GM19452 (cell line): Measurements from ENCODE around the gene RPS6KA3.
"Not testable (repeated sequence)": the region's sequence is repeated elsewhere in the genome, so short reads cannot be mapped to it uniquely, and the experiment has no call there.

Experiments
- ATAC-seq: cut with Tn5 transposase; IDR thresholded peaks from one replicate; pipeline ENCODE4 v1.9.1; 2021; ENCODE audit not compliant: unreplicated experiment

The RPS6KA3 gene

DNA sequence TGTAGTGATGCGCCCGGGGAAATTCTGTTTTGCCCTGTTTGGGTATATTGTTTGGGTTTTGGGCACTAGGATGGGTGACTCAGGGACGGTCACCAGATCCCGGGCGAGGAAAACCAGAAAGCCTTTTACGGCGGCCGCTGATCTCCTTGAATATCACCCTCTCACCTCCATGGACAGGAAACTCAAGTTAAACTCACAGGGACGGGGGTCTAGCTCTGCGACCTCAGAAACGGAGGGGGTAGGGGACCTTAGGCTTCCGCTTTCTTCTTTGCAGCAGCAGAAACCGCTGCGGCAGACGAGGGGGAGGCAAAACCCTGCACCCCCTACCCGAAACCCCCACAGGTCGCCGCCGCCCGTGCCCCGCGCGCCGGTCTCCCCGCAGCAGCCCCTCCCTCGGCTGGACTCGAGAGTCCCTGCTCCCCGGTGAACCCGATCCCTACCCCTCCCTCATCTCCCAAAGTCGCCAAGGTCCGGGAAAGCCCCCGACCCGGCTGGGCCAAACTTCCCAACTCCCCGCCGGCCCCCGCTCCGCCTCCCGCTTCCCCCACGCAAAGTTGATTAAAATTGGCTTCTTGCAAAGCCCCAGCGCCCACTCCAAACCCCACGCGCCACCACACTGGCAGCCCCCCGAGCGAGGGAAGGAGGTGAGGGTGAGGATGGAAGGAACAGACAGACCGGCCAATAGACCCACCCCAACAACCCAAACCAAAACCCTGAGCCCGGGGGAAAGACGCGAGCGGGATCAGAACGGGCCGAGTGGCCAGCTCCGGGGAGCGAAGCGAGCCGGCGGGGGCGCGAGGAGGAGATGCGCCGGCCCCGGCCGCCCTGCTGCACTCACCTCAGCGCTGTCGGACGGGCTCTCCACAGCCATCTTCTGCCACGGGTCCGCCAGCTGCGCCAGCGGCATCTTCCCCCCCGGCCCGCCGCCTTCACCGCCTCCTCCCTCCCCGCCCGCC, 705 bp downstream of the RPS6KA3 start:
- ATAC-seq = peak; percentile 12

DNA sequence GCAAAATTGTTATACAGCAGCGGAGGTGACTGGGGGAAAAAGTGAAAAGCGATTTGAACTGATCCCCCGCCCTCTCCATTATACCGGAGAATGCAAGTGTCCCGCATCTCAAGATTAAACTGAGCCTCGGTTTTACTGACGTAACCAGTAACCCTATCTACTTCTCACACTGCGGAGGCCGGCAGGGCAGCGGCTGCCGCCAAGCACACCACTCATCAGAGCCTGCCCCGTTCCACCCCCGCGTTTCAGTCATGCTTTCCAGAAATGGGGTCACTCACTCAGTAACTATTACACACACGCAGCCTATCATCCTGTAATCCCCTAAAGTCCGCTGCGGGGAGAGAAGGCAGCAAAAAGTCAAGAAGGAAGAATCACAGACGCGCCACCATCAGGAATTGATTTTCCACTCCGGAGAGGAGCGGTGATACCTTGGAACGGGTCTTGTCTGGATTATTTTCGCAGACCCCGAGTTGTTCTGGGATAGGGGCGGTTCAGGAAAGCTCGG, 1.4 kb downstream of the RPS6KA3 start:
- peak; percentile 44 for ATAC-seq

DNA sequence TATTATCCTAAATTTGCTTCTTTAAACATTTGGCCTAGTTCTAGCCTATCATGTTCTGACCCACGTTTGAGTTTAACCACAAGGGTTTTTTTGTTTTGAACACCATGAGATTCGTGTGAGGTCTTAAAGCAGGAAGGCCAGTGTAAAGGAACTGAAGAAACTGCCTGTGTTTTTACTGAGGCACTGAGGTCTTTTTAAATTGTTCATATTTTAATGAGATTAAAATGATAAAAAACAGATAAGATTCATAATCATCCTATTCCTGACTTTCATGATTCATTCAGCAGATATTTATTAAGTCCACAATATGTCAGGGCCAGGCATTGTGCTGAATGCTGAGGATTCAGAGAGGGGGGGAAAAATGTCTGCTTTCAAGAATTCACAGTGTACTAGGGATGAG, 3.2 kb downstream of the RPS6KA3 start:
- ATAC-seq = no peak

DNA sequence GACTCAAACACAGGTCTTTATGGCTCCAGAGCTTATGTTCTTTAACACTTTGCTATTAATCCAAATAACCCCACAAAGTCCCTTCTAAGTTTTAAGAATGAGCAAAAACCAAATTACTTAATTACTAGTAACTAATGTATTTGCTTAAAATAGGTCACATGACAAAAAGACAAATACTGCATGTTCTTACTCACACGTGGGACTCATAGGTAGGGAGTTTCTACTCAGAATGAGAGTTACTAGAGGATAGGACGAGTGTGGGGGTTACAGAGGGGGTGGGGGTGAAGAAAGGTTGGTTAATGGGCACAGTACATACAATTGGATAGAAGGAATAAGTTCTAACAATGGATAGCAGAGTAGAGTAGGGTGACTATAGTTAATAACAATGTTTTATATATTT, 5.8 kb downstream of the RPS6KA3 start:
- ATAC-seq = no peak

DNA sequence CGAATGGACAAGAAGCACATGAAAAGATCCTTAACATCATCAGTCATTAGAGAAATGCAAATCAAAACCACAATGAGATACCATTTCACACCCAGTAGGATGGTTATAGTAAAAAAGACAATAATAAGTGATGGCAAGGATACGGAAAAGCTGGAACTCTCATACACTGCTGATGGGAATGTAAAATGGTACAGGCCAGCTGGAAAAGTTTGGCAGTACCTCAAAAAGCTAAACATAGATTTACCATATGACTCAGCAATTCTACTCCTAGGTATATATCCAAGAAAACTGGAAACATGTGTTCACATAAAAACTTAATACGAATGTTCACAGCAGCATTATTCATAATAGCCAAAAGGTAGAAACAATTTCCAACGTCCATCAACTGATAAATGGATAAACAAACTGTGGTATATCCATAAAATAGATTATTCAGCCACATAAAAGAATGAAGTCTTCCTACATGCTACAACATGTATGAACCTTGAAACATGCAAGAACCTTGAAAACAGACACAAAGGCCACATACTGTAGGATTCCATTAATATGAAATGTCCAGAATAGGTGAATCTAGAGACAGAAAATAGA, 11.9 kb downstream of the RPS6KA3 start:
- ATAC-seq = no peak

DNA sequence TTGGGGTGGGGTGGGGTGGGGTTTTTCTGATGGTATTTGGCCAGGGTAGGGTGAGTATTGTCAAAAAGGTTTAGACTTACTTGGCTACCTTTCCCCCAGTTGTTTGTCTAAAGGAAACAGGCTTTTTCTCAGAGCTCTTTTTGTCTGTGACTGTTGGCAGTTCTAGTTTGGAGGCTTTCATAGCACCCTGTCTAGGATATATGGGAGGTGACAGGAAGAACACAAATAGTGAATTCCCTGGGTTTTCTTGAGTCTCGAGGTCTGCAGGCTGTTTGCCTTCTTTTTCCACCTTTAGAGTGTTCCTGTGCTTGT, 13.5 kb downstream of the RPS6KA3 start:
- no peak for ATAC-seq

DNA sequence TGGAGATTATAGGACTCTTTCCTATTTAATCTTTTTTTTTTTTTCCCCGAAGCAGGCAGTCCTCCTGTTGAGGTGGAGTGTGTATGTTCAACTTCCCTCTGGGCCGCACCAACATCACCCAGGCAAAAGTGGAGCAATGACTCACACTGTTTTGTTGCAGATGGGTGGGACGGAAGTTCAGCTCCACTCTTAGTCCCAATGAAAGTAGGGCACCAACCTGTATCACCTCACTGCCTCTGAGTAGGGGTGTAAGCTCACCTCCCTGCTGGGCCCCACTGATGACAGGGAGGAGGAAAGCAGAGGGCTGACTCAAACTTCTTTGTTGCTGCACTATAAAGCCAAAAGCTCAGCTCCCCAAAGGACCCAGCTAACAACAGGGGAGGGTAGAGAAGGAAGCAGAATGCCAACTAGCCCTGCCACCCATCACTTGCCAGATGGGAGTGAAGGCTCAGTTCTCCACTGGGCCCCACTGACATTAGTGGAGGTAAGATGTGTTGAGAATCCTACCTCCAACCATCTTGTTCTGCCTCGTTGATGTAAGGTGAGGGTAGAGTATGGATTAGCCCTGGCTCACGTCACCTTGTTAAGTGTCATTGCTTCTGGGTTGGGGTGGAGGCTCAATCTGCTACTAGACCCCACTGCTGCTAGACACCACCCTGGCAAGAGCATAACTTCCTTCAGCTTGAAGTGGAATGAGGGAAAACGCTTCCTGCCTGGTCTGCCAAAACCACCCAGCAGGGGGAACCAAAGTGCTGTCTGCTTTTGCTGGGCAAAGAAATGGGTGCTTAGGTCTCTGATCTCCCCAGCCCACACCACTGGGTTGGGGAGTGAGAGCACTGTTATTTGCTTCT, 14.1 kb downstream of the RPS6KA3 start:
- ATAC-seq = no peak

DNA sequence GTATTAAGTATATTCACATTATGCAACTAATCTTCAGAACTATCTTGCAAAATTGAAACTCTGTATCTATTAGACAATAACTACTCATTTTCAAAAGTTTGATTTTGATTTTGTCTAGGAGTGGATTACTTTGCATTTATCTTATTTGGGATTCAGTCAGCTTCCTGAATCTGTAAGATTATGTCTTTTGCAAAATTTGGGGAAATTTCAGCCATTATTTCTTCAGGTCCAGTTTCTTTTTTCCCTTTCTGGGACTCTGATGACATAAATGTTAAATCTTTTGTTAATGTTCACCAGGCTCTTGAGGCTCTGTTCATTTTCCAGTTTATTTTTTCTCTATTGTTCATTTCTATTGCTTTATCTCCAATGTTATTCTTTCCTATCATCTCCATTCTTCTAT, 15.0 kb downstream of the RPS6KA3 start:
- no peak for ATAC-seq

DNA sequence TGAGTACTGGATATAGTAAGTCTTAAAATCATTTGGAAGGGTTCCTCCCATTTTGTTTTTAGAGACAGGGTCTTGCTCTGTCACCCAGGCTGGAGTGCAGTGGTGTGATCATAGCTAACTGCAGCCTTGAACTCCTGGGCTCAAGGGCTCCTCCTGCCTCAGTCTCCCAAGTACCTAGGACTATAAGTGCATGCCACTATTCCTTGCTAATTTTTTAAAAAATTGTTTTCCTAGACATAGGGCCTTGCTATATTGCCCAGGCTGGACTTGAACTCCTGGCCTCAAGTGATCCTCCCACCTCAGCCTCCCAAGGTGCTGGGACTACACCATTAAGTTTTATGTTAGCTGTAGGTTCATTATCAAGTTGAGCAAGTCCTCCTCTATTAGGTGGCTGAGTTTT, 16.6 kb downstream of the RPS6KA3 start:
- ATAC-seq = not testable (repeated sequence)

DNA sequence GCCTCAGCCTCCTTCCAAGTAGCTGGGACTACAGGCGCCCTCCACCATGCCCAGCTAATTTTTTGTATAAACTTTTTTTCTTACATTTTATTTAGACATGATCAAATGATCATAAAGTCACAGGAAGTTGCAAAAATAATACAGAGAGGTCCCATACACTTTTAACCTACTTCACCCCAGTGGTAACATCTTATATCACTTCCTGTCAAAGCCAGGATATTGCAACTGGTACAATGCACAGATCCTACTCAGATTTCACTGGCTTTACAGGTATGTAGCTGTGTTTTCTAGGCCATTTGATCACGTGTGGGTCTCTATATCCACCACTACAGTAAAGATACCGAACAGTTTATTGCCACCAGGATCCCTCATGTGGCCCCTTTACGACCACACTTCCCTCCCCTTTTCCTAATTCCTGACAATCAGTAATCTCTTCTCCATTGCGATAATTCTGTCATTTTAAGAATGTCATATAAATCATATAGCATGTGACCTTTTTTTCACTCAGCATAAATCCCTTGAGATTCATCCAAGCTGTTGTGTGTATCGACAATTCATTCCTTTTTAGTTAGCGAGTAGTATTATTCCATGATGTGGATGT, 18.0 kb downstream of the RPS6KA3 start:
- ATAC-seq = no peak

DNA sequence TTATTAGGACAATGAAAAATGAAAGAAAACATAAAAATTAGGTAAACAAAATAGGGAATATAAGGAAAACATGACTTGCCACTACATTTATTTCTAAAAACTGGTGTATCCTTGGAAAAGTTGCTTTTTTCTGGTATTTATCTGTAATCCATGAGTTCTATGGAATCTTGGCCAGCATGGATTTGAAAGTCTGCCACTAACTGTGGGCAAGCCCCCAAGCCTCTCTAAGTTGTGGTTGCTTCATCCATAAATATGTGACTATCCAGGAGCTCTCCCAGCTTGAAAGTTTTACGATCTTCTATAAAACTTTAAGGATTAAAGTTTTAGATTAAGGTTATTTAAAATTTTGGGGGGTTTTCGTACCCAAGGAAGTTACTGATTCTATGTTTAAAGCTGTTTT, 21.8 kb downstream of the RPS6KA3 start:
- no peak for ATAC-seq

DNA sequence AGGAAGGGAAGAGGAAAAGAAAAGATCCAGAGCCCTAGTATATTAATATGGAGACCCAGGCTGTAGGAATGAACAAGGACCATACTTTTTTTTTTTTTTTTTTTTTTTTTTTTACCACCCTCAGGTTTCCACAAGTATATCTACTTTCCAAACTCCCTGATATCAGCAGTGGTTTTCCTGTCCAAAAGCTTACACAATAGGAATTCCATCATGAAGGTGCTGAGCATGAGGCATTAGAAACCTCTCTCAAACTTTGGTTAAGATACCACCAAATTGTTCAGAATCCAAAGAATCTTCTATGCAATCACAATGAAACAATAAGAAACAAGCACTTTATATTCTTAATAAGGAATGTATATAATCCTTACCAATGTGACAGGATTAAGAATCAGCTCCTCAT, 26.5 kb downstream of the RPS6KA3 start:
- ATAC-seq = no peak

DNA sequence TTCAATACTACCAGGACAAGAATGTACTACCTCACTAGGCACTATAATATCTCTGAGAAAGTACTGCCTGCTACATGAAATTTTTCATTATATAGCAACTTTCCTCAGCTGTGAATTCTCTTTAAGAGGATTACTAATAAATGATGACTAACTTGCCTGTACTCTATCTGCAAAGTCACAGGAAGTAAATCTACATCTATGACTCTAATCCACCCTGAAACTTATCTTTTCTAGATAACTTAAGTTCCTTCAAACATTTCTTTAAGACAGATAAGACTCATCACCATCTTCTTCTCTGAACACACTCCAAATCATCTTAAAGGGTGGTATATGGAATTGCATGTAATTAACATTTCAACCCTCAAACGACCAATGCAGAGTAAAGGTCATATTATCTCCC, 28.8 kb downstream of the RPS6KA3 start:
- ATAC-seq = no peak

DNA sequence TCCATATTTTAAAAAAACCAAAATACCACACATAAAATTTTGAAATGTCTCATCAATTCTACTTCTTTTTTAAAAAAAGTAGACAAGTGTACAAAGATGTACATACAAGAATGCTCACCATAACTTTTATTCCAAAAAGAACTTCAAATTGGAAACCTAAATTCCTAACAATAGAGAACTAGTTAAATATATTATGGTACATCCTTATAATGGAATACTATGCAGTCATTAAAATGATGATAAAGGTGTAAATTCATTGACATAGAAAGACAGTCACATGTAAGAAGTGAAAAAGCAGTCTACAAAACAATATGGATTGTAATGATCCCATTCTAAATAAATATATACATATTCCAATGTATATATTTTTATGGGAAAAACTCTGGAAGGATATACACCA, 31.0 kb downstream of the RPS6KA3 start:
- no peak for ATAC-seq

DNA sequence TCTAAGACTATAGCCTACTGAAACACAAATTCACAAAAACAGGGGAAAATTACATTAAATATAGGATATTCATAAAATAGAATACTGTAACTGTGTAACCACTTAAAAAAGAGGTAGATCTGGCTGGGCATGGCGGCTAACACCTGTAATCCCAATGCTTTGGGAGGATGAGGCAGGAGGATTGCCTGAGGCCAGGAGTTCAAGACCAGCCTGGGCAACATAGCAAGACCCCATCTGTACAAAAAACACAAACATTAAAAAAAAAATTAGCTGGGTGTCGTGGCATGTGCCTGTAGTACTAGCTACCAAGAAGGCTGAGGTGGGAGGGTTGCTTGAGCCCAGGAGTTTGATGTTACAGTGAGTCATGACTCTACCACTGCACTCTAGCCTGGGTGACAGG, 33.4 kb downstream of the RPS6KA3 start:
- no peak for ATAC-seq

DNA sequence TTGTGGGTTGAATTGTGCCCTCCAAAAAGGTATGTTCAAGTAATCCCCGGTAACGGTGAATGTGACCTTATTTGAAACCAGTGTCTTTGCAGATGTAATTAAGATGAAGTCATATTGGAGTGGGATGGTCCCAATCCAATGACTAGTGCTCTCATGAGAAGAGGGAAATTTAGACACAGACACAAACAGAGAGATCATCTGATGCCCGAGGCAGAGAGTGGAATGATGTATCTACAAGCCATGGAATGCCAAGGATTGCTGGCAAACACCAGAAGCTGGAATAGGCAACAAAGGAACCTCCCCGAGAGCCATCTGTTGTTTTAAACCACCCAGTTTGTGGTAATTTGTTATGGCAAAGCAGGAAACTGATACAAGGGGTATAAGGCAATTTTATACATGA, 35.1 kb downstream of the RPS6KA3 start:
- no peak for ATAC-seq

DNA sequence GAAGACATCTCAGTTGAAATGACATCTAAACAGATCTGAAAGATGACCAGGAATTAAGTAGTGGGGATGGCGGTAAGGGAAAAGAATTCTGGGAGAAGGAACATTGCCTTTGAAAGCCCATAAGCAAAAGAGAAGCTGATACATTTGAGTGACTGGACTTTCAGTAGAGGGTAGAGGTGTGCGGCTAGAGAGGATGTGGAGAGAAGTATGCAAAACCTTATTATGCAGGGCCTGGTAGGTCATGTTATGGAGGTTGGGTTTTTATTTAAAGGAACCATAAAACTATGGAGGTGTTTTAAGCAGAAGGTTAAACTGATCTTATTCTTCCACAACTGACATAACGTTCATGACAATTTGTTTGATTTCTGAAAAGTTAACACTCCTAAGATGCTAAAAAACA, 36.3 kb downstream of the RPS6KA3 start:
- ATAC-seq = no peak

DNA sequence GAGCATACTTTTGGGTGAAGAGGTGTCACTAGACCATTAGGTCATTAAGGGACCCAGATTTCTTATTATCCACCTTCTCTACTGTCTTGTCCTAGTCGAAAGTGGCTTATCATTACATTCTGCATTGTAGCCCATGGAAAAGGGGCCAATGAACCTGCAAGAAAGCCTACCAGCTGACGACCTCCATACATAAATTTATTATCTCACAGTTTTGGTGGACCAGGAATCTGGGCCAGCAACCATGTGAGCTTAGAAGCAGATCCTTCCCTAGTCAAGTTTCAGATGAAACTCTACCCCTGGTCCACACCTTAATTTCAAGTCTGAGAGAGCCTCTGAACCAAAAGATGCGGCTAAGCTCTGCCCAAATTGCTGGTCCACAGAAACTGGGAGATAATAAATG, 37.6 kb downstream of the RPS6KA3 start:
- ATAC-seq = no peak

DNA sequence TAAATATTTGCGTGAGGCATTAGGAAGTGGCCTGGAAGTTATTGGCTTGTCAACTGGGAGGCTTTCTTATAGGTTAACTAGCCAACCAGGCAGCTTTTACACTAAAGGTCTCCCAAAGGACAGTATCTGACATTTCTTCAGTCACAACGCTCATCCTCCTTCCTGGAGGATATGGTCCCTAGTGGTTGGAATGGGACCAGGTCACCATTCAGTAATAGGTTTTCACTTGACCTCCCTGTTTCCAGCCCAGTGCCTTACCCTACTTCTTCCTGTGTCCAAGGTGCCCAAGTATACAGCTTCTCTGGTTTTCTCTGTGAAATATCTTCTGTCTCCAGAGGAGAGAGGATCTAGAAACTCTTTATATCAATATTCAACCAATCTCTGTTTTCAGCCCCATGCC, 38.5 kb downstream of the RPS6KA3 start:
- no peak for ATAC-seq

DNA sequence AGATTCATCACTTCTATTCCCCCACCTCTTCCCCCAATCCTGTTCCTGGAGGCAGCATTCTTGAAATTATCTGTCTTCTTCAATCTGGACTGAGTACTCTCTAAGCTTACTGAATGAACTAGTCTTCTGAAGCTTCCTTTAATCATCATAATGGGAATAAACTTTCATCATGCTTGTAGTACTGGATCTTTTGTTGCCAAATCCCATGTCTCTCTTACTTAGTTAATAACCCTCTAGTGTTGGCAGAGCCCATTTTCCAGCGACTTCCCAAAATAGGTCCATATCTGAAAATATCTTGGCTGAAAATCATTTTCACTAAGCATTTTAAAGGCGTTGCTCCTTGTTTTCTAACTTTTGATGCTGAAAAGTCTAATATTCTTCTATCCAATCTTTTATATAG, 39.6 kb downstream of the RPS6KA3 start:
- ATAC-seq = no peak

DNA sequence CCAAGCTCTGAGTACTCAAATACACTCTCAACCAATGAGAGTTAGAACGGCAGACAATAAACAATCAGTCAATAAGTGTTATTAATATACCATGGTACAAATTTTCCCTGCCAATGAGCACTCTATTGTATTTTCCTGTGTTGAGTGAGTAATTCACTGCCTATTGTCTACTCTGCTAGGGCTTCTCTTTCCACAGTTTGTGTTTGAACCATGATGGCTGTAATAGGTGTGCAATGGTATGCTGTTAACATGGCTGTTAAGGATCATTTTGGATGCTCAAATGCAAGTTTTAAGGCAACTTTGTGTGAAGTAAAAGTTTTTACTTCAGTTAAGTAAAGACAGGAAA, 41.2 kb downstream of the RPS6KA3 start:
- no peak for ATAC-seq
